Mesangial cell (primary cell): ENCODE measurements around the gene KRTAP1-5. TPM values are rescaled to one million over a fixed set of nuclear protein-coding genes. Genes with fewer than 3 reads are reported as not detected.

Source experiments
- total RNA-seq: library from RNA; depleted of rRNA; stranded (reverse); fragments of >200 nt; gene quantifications from 2 replicates; pipeline ENCODE4 v1.2.3, GENCODE V29; 2015

KRTAP1-5 gene
- total RNA-seq, result not detected in 2 replicates

GRCh38 chr17:41026715-41027471 lies at the start of gene KRTAP1-5:
KRTAP1-5 (minus strand) TSS chr17:41027208; CDS start chr17:41027155, 53 bp downstream.

GRCh38 chr17:41065829-41066624 lies 39.0 kb upstream of the KRTAP1-5 start, which contains the start of gene KRTAP2-4:
KRTAP2-4 (minus strand) TSS chr17:41065879; CDS start chr17:41065845, 34 bp downstream.

GRCh38 chr17:41060052-41060604 lies 33.1 kb upstream of the KRTAP1-5 start, which contains the start of gene KRTAP2-3:
KRTAP2-3 (minus strand) TSS chr17:41060114; CDS start chr17:41060050, 64 bp downstream.

GRCh38 chr17:41055130-41055529 lies 28.1 kb upstream of the KRTAP1-5 start, which contains the start of gene KRTAP2-2:
KRTAP2-2 (minus strand) TSS chr17:41055230; CDS start chr17:41055211, 19 bp downstream.

GRCh38 chr17:41046735-41047465 lies 19.9 kb upstream of the KRTAP1-5 start, which contains the start of gene KRTAP2-1:
KRTAP2-1 (minus strand) TSS chr17:41047316; CDS start chr17:41047267, 49 bp downstream.

GRCh38 chr17:41040783-41041571 lies 14.0 kb upstream of the KRTAP1-5 start, which contains the start of gene KRTAP1-1:
KRTAP1-1 (minus strand) TSS chr17:41041450; CDS start chr17:41041397, 53 bp downstream.

GRCh38 chr17:41034346-41034935 lies 7.4 kb upstream of the KRTAP1-5 start, which contains the start of gene KRTAP1-3:
KRTAP1-3 (minus strand) TSS chr17:41034874; CDS start chr17:41034821, 53 bp downstream.

GRCh38 chr17:41029633-41030245 lies 2.7 kb upstream of the KRTAP1-5 start, which contains the start of gene KRTAP1-4:
KRTAP1-4 (minus strand) TSS chr17:41030195; CDS start chr17:41030078, 117 bp downstream.

GRCh38 chr17:41008811-41009210 lies 18.2 kb downstream of the KRTAP1-5 start, which contains the start of gene KRTAP3-1:
KRTAP3-1 (minus strand) TSS chr17:41009128; CDS start chr17:41009074, 54 bp downstream.

GRCh38 chr17:40999563-40999962 lies 27.4 kb downstream of the KRTAP1-5 start, which contains the start of gene KRTAP3-2:
KRTAP3-2 (minus strand) TSS chr17:40999906; CDS start chr17:40999853, 53 bp downstream.

GRCh38 chr17:40993839-40994238 lies 33.2 kb downstream of the KRTAP1-5 start, which contains the start of gene KRTAP3-3:
KRTAP3-3 (minus strand) TSS chr17:40994164; CDS start chr17:40994097, 67 bp downstream.

GRCh38 chr17:40984226-40984625 lies 42.8 kb downstream of the KRTAP1-5 start, which contains the start of gene KRT40:
KRT40 (minus strand) TSS chr17:40984326; CDS start chr17:40984273, 53 bp downstream.

Other genes starting within 250 kb of the KRTAP1-5 start
- 0.51 TPM in 1 of 2 replicates, not detected in the other for gene KRT27, start 244.7 kb downstream of the KRTAP1-5 start, total RNA-seq
- gene KRT28, start 227.2 kb downstream of the KRTAP1-5 start, total RNA-seq, result 0.51 TPM in 1 of 2 replicates, not detected in the other
- gene KRT10, start 204.6 kb downstream of the KRTAP1-5 start, total RNA-seq, result 10.3 and 49.9 TPM in 2 replicates
- 0.13 TPM in 1 of 2 replicates, not detected in the other for gene KRT12, start 160.0 kb downstream of the KRTAP1-5 start, total RNA-seq
- under 0.01 TPM in 1 of 2 replicates, not detected in the other for gene KRT20, start 142.0 kb downstream of the KRTAP1-5 start, total RNA-seq
- gene KRT23, start 89.6 kb downstream of the KRTAP1-5 start, total RNA-seq, result 0.76 TPM in 1 of 2 replicates, not detected in the other
- gene KRT39, start 60.3 kb downstream of the KRTAP1-5 start, total RNA-seq, result not detected in 2 replicates
- not detected in 2 replicates for gene KRT40, start 42.9 kb downstream of the KRTAP1-5 start, total RNA-seq
- gene KRTAP3-3, start 33.0 kb downstream of the KRTAP1-5 start, total RNA-seq, result not detected in 2 replicates
- not detected in 2 replicates for gene KRTAP3-2, start 27.3 kb downstream of the KRTAP1-5 start, total RNA-seq
- gene KRTAP3-1, start 18.1 kb downstream of the KRTAP1-5 start, total RNA-seq, result not detected in 2 replicates
- gene KRTAP1-4, start 3.0 kb upstream of the KRTAP1-5 start, total RNA-seq, result not detected in 2 replicates
- not detected in 2 replicates for gene KRTAP1-3, start 7.7 kb upstream of the KRTAP1-5 start, total RNA-seq
- not detected in 2 replicates for gene KRTAP1-1, start 14.2 kb upstream of the KRTAP1-5 start, total RNA-seq
- not detected in 2 replicates for gene KRTAP2-1, start 20.1 kb upstream of the KRTAP1-5 start, total RNA-seq
- gene KRTAP2-2, start 28.0 kb upstream of the KRTAP1-5 start, total RNA-seq, result not detected in 2 replicates
- 0.13 and 2.6 TPM in 2 replicates for gene KRTAP2-3, start 32.9 kb upstream of the KRTAP1-5 start, total RNA-seq
- not detected in 2 replicates for gene KRTAP2-4, start 38.7 kb upstream of the KRTAP1-5 start, total RNA-seq
- gene KRTAP4-7, start 56.9 kb upstream of the KRTAP1-5 start, total RNA-seq, result not detected in 2 replicates
- gene KRTAP4-8, start 70.9 kb upstream of the KRTAP1-5 start, total RNA-seq, result not detected in 2 replicates
- not detected in 2 replicates for gene KRTAP4-16, start 75.0 kb upstream of the KRTAP1-5 start, total RNA-seq
- not detected in 2 replicates for gene KRTAP4-9, start 78.2 kb upstream of the KRTAP1-5 start, total RNA-seq
- gene KRTAP4-11, start 91.2 kb upstream of the KRTAP1-5 start, total RNA-seq, result not detected in 2 replicates
- gene KRTAP4-12, start 97.0 kb upstream of the KRTAP1-5 start, total RNA-seq, result not detected in 2 replicates
- gene KRTAP4-6, start 113.3 kb upstream of the KRTAP1-5 start, total RNA-seq, result not detected in 2 replicates
- not detected in 2 replicates for gene KRTAP4-5, start 122.6 kb upstream of the KRTAP1-5 start, total RNA-seq
- gene KRTAP4-4, start 133.5 kb upstream of the KRTAP1-5 start, total RNA-seq, result not detected in 2 replicates
- gene KRTAP4-3, start 141.0 kb upstream of the KRTAP1-5 start, total RNA-seq, result not detected in 2 replicates
- gene KRTAP4-2, start 151.0 kb upstream of the KRTAP1-5 start, total RNA-seq, result not detected in 2 replicates
- gene KRTAP4-1, start 157.7 kb upstream of the KRTAP1-5 start, total RNA-seq, result not detected in 2 replicates
- gene KRTAP9-1, start 162.7 kb upstream of the KRTAP1-5 start, total RNA-seq, result not detected in 2 replicates
- not detected in 2 replicates for gene KRTAP9-2, start 199.4 kb upstream of the KRTAP1-5 start, total RNA-seq
- not detected in 2 replicates for gene KRTAP9-3, start 205.2 kb upstream of the KRTAP1-5 start, total RNA-seq
- not detected in 2 replicates for gene KRTAP9-8, start 210.8 kb upstream of the KRTAP1-5 start, total RNA-seq
- not detected in 2 replicates for gene KRTAP9-4, start 222.5 kb upstream of the KRTAP1-5 start, total RNA-seq
- gene KRTAP9-9, start 228.2 kb upstream of the KRTAP1-5 start, total RNA-seq, result not detected in 2 replicates
- gene KRTAP9-6, start 238.2 kb upstream of the KRTAP1-5 start, total RNA-seq, result not detected in 2 replicates
- gene KRTAP9-7, start 248.5 kb upstream of the KRTAP1-5 start, total RNA-seq, result not detected in 2 replicates